Measurements from ENCODE around the gene CSF2.

Gene CSF2

DNA sequence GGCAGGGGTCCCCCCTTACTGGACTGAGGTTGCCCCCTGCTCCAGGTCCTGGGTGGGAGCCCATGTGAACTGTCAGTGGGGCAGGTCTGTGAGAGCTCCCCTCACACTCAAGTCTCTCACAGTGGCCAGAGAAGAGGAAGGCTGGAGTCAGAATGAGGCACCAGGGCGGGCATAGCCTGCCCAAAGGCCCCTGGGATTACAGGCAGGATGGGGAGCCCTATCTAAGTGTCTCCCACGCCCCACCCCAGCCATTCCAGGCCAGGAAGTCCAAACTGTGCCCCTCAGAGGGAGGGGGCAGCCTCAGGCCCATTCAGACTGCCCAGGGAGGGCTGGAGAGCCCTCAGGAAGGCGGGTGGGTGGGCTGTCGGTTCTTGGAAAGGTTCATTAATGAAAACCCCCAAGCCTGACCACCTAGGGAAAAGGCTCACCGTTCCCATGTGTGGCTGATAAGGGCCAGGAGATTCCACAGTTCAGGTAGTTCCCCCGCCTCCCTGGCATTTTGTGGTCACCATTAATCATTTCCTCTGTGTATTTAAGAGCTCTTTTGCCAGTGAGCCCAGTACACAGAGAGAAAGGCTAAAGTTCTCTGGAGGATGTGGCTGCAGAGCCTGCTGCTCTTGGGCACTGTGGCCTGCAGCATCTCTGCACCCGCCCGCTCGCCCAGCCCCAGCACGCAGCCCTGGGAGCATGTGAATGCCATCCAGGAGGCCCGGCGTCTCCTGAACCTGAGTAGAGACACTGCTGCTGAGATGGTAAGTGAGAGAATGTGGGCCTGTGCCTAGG lies at the start of gene CSF2:
TSS of gene CSF2 (plus strand) at position 559 of the 783 bp plus-strand sequence. CDS start at position 594, 35 bp downstream.
- DNase-seq (ENCODE audit: low spot score), result peak; percentile 89

DNA sequence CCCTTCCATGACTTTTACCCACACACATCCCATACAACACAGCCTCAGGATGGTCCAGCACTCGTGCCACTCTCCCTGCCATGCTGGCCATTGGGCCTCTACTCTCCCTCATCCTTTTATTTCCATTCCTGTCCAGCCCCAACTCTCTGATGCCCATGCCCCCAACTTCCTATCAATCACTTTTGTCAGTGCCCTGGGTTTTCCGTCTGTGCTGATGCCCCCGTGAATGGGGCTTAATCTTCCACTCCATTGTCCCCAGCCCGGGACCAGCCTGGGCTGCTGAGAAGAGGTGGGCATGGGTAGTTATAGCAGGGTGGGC lies 49.5 kb upstream of the CSF2 start:
- no peak for DNase-seq (ENCODE audit: low spot score)

DNA sequence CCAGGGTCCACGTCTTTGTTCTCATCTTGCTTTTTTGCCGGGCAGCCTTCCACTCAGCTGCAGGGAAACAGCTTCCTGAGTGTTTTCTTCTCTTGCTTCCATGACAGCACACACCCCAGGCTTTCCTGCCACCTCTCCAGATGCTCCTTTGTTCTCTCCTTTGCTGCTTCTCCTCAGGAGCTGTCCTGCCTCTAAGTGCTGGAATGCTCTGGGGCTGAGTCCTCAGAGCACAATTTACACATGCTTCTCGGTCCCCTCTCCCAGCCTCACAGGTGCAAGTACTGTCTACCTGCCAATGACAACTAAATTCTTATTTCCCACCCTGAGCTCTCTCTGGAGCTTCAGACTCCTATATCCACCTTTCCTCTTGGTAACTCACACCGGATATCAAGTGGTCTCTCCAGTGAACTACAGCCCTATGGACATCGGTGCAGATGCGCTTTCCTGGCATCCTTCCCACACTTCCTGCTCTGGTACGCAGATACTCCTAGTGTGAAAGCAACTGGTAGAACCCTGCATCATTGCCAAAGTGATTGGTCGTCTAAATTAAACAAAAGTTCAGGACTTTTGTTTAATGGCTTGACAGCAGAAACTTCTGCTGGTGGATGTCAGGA lies 48.7 kb upstream of the CSF2 start:
- DNase-seq (ENCODE audit: low spot score), result no peak

DNA sequence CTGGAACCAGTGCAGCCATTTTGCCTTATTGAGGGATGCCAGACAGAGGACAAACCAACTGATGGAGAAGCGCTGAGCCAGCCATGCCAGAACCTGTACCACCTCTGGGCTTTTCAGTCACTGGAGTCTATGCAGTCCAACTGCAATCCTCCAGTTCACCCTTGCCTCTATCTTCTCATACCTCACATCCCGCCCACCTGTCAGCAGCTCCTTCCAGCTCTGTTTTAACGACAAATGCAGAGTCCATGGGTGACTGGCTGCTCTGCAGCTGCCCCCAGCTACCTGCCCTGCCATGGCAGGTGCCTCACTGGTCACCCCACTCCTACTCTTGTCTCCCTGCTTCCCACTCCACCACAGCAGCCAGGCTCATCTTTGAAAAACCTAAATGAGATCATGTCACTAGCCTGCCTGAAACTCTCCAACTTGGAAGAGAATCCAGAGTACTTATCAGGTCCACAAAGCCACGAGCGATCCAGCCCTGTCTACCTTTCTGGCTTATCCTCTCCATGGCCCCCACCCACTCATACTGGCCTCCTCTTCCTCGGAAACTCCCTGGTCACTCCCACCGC lies 48.1 kb upstream of the CSF2 start:
- no peak for DNase-seq (ENCODE audit: low spot score)

DNA sequence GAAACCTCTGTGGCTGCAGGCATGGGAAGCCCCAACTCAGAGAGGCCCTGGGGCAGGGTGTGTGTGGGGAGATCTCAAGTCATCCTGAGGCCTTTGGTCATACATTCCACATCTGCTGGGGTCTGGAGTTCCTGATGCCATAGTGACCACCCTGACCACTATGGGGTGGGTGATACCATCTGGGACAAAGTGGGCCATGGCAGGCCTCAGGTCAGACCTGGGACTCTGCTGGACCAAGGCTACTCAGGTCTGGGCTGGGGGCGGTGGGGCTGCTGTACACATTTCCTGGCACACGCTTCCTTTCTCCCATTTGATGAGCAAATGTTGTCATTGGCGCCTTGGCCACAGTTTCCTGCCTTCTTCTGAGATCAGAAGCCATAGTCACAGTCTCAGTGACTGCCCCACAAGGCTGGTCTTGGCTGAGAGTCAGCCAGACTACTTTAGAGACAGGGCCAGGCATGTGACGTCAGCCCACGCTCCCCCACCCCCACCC lies 47.0 kb upstream of the CSF2 start:
- DNase-seq (ENCODE audit: low spot score), result no peak

DNA sequence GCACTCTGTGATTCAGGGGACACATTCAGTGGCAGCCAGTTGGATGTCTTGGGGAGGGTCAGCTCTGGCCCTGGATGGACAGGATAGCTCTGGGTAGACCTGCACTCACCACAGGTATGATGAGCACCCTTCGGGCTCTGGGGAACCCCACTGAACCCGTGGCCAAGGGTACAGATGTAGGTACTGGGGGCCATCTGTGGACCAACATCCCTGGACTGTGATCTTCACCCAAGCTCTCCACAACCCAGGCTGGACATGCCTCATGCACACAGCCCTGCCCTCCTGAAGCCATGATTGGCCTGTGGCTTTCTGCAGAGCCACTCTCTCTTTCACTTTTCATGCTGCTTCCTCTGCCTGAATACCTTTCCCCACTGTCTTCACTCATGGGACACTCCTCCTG lies 46.6 kb upstream of the CSF2 start:
- no peak for DNase-seq (ENCODE audit: low spot score)

DNA sequence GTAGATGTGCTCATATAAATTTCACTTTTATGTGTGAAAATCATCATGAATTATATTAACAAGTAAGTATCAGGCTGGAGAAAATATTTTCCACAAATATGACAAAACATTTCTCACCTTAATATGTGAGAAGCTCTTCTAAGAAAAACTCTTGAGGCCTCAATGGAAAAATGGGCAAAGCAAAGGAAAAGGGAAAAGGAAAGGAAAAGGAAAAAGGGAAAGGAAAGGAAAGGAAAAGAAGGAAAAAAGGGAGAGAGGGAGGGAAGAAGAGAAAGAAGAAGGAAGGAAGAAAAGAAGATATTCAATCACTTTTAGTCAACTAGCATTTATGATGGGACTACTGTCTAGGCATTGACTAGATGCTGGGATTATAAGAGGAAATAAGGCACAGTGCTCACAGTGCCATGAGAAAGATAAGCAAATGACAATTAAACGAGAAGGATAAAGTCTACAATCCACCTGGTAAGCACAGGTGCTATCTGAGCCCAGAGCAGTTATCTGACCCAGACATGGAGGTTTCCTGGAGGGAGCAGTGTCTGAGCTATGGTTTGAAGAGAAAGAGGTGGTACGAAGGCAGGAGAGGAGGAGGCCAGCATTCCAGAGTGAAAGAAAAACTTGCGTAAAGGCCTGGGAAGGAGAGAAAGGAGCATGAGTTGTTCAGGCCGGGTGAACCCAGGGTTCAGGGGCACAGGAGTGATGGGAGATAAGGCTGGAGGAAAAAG lies 43.8 kb upstream of the CSF2 start:
- no peak for DNase-seq (ENCODE audit: low spot score)

DNA sequence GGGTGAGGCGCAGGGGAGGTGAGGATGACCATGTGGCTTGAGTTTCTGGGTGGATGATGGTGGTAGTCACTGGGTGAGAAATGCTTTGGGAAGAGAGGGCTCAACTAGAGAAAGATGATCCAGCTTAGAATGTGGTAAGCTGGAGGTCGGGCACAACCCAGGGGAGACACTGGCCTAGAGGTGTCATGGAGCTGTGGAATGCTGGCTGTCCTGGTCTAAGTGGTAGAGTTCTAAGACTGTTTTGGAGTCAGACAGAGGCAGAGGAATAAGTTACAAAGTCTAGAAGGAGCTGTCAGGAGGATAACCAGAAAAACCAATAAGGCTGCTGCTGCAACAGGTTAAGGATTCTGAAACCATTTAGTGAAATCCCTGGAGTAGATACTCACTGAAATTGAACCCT lies 43.0 kb upstream of the CSF2 start:
- DNase-seq (ENCODE audit: low spot score), result no peak

DNA sequence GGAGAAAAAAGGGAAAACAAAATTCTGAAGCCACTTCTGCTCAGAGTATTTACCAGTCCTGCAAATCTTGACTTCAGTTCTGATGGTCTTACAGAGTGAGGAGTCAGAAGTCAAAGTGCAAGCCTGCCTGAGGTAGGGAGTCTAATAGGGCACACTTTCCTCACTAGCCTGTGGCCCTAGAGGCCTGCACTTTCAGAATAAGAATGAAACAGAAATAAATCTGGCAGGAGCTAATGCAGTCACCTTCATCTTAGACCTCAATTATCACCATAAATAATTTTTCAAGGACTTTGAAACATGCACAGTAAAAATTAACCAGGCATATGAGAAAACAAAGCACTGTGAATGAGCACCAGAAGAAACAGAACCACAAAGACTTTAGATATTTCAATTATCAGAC lies 41.4 kb upstream of the CSF2 start:
- no peak for DNase-seq (ENCODE audit: low spot score)

DNA sequence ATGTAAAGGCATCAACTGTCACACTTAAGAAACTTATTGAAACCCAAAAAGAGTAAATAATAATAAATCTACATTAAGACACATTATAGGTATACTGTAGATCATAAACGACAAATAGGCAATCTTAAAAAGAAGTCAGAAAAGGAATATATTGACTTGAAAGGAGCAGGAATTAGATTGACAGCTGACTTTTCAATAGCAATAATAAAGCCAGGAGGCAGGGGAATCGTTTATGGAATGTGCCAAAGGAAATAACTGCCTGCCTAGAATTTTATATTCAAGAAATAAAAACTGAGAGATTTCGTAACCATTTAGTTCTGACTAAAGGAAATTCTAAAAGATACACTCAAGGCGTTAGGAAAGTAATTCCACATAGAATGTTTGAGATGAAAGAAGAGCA lies 40.5 kb upstream of the CSF2 start:
- no peak for DNase-seq (ENCODE audit: low spot score)

DNA sequence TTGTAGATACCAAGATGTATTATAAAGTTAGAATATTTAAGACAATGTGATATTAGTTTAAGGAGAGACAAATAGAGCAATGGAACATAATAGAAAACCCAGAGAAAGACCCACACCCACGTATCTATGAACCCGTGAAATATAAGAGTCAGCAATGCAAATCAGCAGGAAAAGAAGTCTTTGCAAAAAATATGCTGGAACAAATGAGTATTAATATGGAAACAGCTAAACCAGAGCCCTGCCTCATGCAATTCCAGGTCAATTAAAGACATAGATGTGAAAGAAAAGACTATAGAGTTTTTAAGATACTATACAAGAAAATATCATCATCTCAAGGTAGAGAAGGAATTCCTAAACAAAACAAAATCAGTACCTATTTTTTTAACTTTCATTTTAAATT lies 36.2 kb upstream of the CSF2 start:
- no peak for DNase-seq (ENCODE audit: low spot score)

DNA sequence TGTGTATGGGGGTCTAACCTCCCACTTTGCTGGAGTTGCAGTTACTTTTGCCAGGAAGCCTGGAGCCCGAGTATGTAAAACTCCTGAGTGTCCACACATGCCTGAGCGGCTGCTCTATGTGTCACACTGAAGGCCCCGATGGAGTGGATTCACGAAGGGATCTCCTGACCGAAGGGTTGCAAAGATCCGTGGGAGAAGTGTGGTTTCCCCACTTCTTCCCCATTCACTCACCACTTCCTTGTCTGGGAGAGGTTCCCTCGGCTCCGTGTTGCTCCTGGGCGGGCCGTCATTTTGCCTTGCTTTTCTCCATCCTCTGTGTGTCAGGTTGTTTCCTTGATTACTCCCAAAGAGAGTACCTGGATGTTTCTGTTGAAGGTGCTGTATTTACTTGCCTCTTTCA lies 29.4 kb upstream of the CSF2 start:
- DNase-seq (ENCODE audit: low spot score), result no peak

DNA sequence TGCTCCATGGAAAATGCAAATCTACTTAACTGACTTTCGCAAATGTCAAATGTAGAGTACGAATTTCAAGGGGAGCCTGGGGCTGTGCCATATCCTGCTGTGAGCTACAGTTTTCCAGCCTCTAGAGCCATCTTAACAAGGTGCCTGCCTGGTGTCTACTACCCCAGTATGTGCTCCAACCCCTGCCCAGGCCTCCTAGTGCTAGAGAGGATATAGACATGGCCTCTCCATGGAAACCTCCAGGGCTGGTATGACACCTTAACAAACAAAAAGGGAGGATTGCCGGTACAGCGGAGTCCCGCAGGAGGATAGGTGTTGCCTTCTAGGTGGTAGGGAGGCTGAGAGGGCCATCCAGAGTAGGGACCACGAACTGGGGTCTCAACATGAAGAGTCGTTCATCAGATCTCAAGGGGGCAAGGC lies 26.7 kb upstream of the CSF2 start:
- DNase-seq (ENCODE audit: low spot score), result no peak

DNA sequence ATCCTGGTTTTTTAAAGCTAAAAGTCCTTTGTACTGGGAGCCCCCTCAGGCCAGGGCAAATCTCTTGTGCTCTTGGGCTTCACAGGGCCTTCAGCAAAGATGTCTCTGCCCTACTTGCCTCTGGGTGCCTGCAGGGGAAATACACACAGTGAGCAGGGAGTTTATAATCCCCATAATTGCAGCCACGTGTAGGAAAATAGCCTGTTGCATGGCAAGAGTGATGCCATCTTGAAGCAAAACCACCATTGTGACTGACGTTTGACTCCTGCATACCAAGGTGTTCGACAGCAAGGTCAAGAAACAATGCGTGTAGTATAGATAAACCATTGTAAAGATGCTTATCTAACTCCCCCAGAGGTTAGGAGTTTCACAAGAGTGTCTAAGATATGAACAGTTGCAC lies 24.5 kb upstream of the CSF2 start:
- no peak for DNase-seq (ENCODE audit: low spot score)

DNA sequence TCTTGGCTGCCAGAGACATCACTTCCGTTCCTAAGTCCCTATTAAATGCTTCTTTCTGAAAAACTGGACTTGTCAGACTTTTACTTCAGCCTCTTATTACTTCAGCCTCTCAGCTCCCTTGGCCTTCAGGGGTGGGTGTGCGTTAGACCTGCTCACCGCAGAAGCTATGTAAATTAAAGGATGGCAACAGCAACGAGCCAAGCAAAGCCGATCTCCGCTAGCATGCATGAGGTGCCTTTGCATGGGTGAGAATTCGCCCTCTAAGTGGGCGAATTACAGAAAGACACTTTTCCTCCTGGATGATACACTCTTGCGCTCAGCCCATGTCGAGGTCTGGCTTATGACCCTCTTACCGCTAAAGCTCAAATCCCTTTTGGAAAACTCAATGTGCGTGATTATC lies 24.0 kb upstream of the CSF2 start:
- DNase-seq (ENCODE audit: low spot score), result no peak

DNA sequence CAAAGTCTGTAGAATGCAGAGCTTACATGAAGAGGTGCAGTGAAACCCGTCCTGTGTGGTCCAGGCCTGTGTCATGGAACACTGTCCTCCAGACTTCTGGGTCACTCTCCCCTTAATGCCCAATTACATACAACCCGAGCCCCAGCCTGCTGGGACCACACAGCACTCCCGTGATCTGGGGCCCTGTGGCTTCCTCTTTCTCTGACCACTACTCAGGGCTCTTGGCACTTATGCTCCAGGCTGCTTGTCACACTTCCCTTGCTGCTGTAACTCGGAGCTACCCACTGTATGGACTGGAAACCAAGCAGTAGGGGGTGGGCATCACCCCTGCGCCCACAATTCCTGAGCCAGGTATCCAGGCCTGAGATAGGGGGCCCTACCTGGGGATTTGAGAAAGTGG lies 23.5 kb upstream of the CSF2 start:
- no peak for DNase-seq (ENCODE audit: low spot score)

DNA sequence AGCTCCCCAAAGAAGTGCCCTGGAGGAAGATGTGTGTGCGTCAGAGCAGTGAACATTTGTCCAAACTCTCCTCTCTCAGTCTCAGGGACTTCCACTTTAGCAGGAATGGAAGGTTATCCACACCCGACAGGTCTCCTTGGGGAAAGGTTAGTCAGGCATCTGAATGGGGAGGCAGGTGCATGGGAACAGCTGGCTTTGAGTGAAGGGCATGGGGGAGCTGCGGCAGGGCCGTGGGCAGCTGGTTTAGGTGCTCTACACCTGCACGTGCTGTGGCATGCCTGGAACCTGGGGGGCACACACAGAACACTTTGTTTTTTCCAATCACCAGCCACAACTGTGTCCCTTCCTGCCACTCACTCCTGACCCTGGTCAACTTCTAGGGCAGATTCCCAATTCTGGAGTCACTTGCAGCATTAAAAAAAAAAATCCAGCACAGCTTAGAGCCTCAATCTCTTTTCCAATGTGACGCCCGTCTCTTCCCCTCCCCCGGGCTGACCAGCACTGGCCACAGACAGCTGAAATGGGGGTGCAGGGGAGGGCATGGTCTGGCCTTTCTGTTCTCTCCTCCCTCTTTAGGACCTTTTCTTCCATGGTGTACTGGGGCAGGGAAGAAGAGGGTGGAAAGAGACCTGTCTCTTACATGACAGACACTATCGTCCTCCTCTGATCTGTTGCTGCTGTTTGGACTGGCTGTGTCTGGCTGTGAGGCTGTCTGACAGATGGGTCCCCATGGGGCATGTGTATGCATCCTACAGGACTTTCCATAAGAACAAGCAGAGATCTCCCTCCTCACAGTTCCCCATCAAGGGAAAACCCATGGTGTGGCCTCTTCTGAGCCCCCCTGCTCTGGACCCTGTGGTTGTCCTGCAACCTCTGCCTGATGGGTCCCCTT lies 22.7 kb upstream of the CSF2 start:
- no peak for DNase-seq (ENCODE audit: low spot score)

DNA sequence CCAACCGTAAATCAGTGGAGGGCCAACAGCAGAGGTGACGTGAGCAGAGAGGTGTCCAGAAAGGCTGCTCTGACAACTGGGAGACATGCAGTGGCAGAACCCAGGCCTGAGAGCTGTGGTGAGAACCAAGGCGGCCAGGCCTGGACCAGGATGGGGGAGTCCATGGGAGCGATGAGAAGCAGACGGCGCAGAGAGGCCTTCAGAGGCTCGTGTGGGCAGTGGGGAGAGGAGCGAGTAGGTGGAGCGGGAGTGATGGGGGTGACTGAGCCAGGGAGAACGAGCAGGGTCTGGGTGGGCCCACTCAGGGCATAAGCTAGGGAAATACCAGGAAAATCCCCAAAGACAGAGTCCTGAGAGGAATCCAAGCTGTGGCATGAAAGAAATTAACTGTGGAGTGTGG lies 21.1 kb upstream of the CSF2 start:
- no peak for DNase-seq (ENCODE audit: low spot score)

DNA sequence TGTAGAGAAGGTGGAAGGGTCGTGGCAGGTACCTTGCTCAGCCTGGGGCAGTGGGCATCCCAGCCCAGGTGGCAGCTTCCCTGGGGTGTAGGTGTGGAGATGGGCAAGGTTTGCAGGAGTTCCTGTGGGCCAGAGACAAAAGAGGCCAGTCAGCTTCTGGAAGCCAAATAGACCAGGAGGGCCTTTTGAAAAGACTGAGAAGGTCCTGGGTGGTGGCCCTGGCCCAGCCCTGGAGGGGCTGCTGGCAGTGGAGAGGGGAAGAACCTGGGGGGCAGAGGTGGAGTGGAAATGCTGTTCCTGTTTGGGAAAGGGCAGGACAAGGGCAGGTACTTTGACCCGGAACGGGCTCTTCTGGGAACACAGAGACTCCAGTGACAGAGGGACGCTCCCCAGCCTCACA lies 20.1 kb upstream of the CSF2 start:
- DNase-seq (ENCODE audit: low spot score), result no peak

DNA sequence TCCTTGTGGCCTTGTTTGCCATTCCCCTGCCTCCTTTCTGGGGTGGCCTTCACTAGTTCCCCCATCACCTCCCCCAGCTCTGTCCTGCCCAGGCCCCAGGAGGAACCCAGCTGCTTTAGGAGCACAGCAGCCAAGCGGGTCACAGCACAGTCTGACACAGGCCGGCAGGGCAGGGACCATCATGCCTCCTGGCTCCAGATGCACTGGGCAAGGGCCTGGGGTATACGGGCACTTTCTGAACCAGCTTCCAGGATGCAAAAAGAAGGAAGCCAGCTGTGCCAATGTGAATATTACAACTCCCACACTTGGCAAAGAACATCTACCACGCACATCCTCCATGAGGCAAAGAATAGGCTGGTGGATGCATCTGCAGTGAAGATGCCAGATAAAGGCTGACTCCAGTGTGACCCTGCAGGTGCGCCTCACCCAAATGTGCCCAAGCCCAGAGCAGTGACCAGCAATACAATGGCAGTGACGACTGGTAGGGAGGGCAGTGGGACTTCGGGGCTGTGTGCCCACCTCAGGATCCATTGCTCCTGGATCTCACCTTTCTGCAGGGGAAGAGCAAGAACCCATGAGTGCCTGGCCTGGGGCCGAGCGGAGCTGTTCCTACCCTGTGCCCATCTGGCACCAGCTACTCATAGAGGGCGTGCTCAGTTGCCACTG lies 19.4 kb upstream of the CSF2 start:
- no peak for DNase-seq (ENCODE audit: low spot score)

DNA sequence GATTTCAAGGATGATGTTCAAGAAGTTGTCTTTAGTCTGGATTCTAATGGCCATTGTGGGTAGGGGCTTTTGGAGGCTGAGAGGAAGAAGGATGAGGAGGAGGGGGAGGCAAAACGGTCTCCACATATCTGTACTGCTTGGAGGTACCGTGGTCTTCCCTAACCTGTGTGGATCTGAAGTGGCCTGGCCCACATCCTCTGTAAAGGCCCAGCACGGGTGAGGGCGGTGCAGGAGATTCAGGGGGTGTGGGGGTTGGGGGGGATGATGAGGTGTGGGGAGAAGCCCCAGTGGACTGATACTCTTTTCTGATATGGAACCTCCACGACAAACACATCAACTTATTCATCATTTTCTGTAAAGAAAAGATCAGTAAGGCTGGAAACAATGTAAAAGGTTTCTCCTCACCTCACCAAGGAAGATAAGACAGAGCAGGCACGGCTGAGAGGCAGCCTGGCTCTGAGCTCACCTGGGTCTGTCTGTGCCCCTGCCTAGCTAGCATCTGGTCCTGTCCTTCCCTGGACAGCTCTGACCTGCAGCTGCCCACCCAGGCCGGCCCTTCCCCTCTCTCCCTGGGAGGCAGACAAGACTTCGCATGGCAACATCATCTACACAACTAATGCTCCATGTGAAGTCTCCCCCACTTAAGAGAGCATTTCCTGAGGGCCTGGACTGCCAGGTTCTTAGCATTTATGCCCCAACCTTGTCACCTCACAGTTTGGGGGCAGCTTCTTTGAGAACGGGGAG lies 18.7 kb upstream of the CSF2 start:
- DNase-seq (ENCODE audit: low spot score), result no peak

Measured in SW480 (cell line).